ENCODE results near the gene DLD.
"Not testable (repeated sequence)": the region's sequence is repeated elsewhere in the genome, so short reads cannot be mapped to it uniquely, and the experiment has no call there.

DLD gene

GRCh38 chr7:107890962-107891635, at the start of gene DLD:
Gene DLD, plus strand, starts transcription at chr7:107891183. Its CDS starts 68 bp downstream, at chr7:107891251.
- FAIRE-seq: no peak

- FAIRE-seq: no peak
Observed at GRCh38 chr7:107842213-107842612, 48.8 kb upstream of the DLD start.

GRCh38 chr7:107843184-107843583, 47.8 kb upstream of the DLD start:
- FAIRE-seq: no peak

GRCh38 chr7:107846324-107846723, 44.7 kb upstream of the DLD start:
- no peak for FAIRE-seq

GRCh38 chr7:107847168-107847835, 43.7 kb upstream of the DLD start:
- no peak for FAIRE-seq

- not testable (repeated sequence) for FAIRE-seq
Observed at GRCh38 chr7:107847836-107848175, 43.2 kb upstream of the DLD start.

- not testable (repeated sequence) for FAIRE-seq
Observed at GRCh38 chr7:107848211-107848610, 42.8 kb upstream of the DLD start.

GRCh38 chr7:107850216-107850615, 40.8 kb upstream of the DLD start:
- no peak for FAIRE-seq

GRCh38 chr7:107850643-107851042, 40.3 kb upstream of the DLD start:
- no peak for FAIRE-seq

GRCh38 chr7:107854454-107854853, 36.5 kb upstream of the DLD start:
- FAIRE-seq: no peak

- FAIRE-seq: no peak
Observed at GRCh38 chr7:107854989-107855388, 36.0 kb upstream of the DLD start.

- FAIRE-seq: no peak
Observed at GRCh38 chr7:107856806-107857540, 34.0 kb upstream of the DLD start.

GRCh38 chr7:107857541-107857912, 33.5 kb upstream of the DLD start:
- no peak for FAIRE-seq

- no peak for FAIRE-seq
Observed at GRCh38 chr7:107858280-107858679, 32.7 kb upstream of the DLD start.

GRCh38 chr7:107860279-107860961, 30.6 kb upstream of the DLD start:
- no peak for FAIRE-seq

GRCh38 chr7:107860981-107861652, 29.9 kb upstream of the DLD start:
- no peak for FAIRE-seq

- FAIRE-seq: no peak
Observed at GRCh38 chr7:107865956-107866775, 24.8 kb upstream of the DLD start.

GRCh38 chr7:107867858-107868466, 23.0 kb upstream of the DLD start:
- no peak for FAIRE-seq

- no peak for FAIRE-seq
Observed at GRCh38 chr7:107870427-107871000, 20.5 kb upstream of the DLD start.

- FAIRE-seq: no peak
Observed at GRCh38 chr7:107874111-107874510, 16.9 kb upstream of the DLD start.

Measured in islet of Langerhans (tissue), 1 donor.